NB4 (cell line): ENCODE results near the gene FANCB.

Experiments
- CTCF ChIP-seq: IDR thresholded peaks from one replicate; pipeline ENCODE4 v1.5.1; 2012; ENCODE audit warnings: low read depth, low read length
- MAX ChIP-seq: IDR thresholded peaks from 2 replicates; pipeline ENCODE4 v1.6.1; 2011; ENCODE audit warnings: low read depth, low read length
- MYC ChIP-seq: IDR thresholded peaks from 2 replicates; pipeline ENCODE4 v1.6.1; 2011; ENCODE audit warnings: low read depth, low read length
- POLR2A ChIP-seq: IDR thresholded peaks from 2 replicates; pipeline ENCODE4 v1.6.1; 2011; ENCODE audit warnings: mild to moderate bottlenecking; ENCODE audit not compliant: insufficient read length; ENCODE audit errors: extremely low read depth

GRCh38 chrX:14897042-14897441, 24.2 kb upstream of the FANCB start:
- no peak for TF ChIP-seq CTCF
- no peak for TF ChIP-seq POLR2A
- no peak for TF ChIP-seq MAX
- TF ChIP-seq MYC: no peak
